ENCODE data around the gene PFN1. TPM values are rescaled to one million over a fixed set of nuclear protein-coding genes. Genes with fewer than 3 reads are reported as not detected.

The PFN1 gene
- total RNA-seq, 2 donors from 2014 or later, result 880 to 935 TPM

DNA sequence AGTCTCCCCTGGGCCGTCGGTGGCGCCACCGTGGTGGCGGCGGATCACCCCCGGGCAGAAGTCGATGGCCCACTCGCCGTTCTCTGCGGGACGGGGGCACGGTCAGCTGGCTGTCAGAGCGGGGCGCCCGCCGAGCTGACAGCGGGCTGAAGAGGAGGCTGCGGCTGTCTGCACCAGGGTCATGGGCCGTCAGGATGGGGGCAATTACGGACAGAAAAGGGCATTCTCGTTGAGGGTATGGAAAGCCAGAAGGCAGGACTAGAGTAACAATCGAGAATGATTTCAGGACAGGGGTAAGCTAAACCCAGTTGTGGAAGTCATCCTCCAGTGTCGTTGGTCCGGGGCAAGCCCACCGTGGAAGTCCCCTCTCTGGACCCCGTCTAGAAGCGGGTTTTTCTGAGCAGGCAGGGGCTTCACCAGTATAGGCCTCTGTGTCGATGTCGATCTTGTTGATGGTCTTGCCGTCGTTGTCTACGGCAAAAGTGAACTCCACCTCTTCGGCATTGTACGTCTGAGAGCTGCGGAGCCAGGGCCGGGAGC lies 47.2 kb downstream of the PFN1 start:
- Histone ChIP-seq H3K27me3 (ENCODE audit: control insufficient read depth, insufficient read depth, low read length, poor library complexity, severe bottlenecking) (no peaks in the 10 kb centered on the region), H3K36me3 (ENCODE audit: control insufficient read depth, insufficient read depth, low read length) (no peaks in the 10 kb centered on the region), H3K4me1 (ENCODE audit: control insufficient read depth, insufficient read depth, low read length) (no peaks in the 10 kb centered on the region), H3K9ac (ENCODE audit: extremely low read depth, low read length, poor library complexity, severe bottlenecking) (no peak overlapping the region), H3K4me3 (ENCODE audit: low read length) (no peak overlapping the region), H3K27ac (ENCODE audit: low read depth, low read length) (no peak overlapping the region), H3K9me3 (ENCODE audit: control insufficient read depth, low read length) (no peaks in the 10 kb centered on the region)
- Mint-ChIP-seq H3K36me3 (ENCODE audit: low read depth) (peaks cover 7% of the 10 kb centered on the region), H3K4me3 (peak overlapping the region; percentile 68), H3K4me1 (peaks cover 6% of the 10 kb centered on the region), H3K27ac (no peak overlapping the region), H3K9me3 (no peaks in the 10 kb centered on the region), H3K27me3 (ENCODE audit: insufficient read depth) (peaks cover 20% of the 10 kb centered on the region)
- WGBS, 2 experiments (ENCODE audit: insufficient coverage in 1 of 2, insufficient read length in 1 of 2), result 96 to 98% methylated on average over 29 to 37 of the region's 37 CpGs
- DNase-seq, result no peak
- TF ChIP-seq CTCF (conservative IDR thresholded peaks at IDR 0.05), result no peak

DNA sequence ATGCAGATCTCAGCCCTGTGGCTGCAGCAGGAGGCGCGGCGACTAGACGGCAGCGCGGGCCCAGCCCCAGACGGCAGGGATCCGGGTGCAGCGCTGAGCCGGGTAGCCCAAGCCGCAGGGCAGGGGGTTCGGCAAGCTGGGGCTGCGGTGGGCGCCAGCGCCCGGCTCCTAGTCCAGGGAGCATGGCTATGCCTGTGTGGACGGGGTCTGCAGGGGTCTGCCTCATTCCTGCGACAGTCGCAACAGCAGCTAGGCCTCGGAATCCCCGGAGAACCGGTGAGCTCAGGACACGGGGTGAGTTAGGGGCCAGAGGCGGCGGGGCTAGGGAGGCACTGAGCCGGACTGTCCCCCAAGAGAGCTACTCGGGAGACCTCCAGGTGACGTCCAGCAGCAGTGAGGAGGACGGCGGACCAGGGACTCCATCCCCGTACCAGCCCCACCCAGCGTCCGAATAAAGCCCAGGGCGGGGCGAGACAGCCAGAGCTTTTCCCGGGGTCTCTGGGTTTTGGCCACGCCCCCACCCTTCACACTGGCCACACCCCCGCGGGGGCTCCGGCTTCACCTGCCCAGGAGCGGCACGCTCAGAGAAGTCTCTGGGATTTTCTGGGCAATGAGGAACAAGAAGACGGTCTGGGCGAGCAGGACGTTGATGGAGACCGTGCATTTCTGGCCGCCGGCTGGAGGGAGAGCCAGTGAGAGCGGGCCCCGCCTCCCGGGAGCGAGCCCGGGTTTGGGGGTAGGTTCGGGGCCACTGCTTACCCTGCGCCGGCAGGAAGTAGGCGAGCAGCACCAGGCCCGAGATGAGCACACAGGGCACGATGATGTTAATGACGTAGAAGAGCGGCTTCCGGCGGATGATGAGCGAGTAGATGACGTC lies 47.9 kb downstream of the PFN1 start:
- Mint-ChIP-seq H3K9me3 (no peaks in the 10 kb centered on the region), H3K27me3 (ENCODE audit: insufficient read depth) (peaks cover 16% of the 10 kb centered on the region), H3K27ac (no peak overlapping the region), H3K4me3 (peak overlapping the region; percentile 68), H3K36me3 (ENCODE audit: low read depth) (peaks cover 12% of the 10 kb centered on the region), H3K4me1 (peaks cover 6% of the 10 kb centered on the region)
- Histone ChIP-seq H3K4me1 (ENCODE audit: control insufficient read depth, insufficient read depth, low read length) (no peaks in the 10 kb centered on the region), H3K9ac (ENCODE audit: extremely low read depth, low read length, poor library complexity, severe bottlenecking) (no peak overlapping the region), H3K27ac (ENCODE audit: low read depth, low read length) (no peak overlapping the region), H3K4me3 (ENCODE audit: low read length) (no peak overlapping the region), H3K9me3 (ENCODE audit: control insufficient read depth, low read length) (no peaks in the 10 kb centered on the region), H3K27me3 (ENCODE audit: control insufficient read depth, insufficient read depth, low read length, poor library complexity, severe bottlenecking) (no peaks in the 10 kb centered on the region), H3K36me3 (ENCODE audit: control insufficient read depth, insufficient read depth, low read length) (peaks cover under 1% of the 10 kb centered on the region)
- no peak for TF ChIP-seq CTCF (conservative IDR thresholded peaks at IDR 0.05)
- 93 to 96% methylated on average over 56 to 65 of the region's 65 CpGs for WGBS, 2 experiments (ENCODE audit: insufficient coverage in 1 of 2, insufficient read length in 1 of 2)
- peak; percentile 97 for DNase-seq

DNA sequence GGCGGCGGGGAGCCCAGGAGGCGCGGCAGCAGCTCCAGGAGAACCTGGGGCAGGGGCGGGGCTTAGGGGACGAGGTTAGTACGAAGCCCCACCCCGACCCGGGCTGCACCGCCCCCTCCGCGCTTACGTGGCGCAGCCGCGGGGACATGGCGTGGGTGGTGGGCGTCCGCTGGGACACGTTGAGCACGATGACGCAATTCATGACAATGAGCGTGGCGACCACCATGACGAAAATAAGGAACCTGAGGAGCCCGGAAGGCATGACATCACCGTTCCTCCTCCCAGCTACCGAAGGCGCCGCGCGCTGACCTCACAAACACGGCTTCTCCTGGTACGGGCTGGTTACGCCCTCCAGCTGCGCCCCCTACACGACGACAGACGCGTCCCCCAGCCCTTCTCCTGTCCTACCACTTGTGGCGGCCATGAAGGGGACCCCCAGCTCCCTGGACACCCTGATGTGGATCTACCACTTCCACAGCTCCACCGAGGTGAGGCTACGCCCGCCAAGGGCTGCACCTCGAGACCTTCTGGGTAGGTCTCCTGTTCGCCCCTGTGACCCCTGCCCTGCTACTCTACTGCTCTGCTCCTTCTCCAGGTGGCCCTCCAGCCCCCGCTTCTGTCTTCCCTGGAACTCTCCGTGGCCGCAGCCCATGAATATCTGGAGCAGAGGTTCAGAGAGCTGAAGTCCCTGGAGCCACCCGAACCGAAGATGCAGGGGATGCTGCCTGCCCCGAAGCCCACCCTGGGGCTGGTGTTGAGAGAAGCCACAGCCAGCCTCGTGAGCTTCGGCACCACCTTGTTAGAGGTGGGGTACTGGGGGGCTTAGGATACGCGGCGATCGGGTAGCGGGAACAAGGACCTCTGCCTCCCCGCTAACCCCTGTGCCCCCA lies 48.7 kb downstream of the PFN1 start, which contains the start of gene C17orf107:
Gene C17orf107 (plus strand): TSS at position 196 of the 890 bp plus-strand sequence. CDS start 227 bp downstream, at position 423.
- DNase-seq, result peak; percentile 91
- Mint-ChIP-seq H3K27me3 (ENCODE audit: insufficient read depth) (peaks cover 12% of the 10 kb centered on the region), H3K9me3 (no peaks in the 10 kb centered on the region), H3K4me3 (peak within 1 kb of the TSS; percentile 68), H3K4me1 (peaks cover 6% of the 10 kb centered on the region), H3K27ac (peak within 1 kb of the TSS; percentile 88), H3K36me3 (ENCODE audit: low read depth) (peaks cover 15% of the 10 kb centered on the region)
- Histone ChIP-seq H3K36me3 (ENCODE audit: control insufficient read depth, insufficient read depth, low read length) (peaks cover 9% of the 10 kb centered on the region), H3K27me3 (ENCODE audit: control insufficient read depth, insufficient read depth, low read length, poor library complexity, severe bottlenecking) (no peaks in the 10 kb centered on the region), H3K4me1 (ENCODE audit: control insufficient read depth, insufficient read depth, low read length) (no peaks in the 10 kb centered on the region), H3K4me3 (ENCODE audit: low read length) (no peak within 1 kb of the TSS), H3K27ac (ENCODE audit: low read depth, low read length) (peak within 1 kb of the TSS; percentile 17), H3K9ac (ENCODE audit: extremely low read depth, low read length, poor library complexity, severe bottlenecking) (no peak within 1 kb of the TSS), H3K9me3 (ENCODE audit: control insufficient read depth, low read length) (no peaks in the 10 kb centered on the region)
- 85 to 87% methylated on average over 50 to 60 of the region's 60 CpGs for WGBS, 2 experiments (ENCODE audit: insufficient coverage in 1 of 2, insufficient read length in 1 of 2)
- no peak for TF ChIP-seq CTCF (conservative IDR thresholded peaks at IDR 0.05)
